A549 treated with CORT108297 at 1 μM for 4 hours (cell line): ENCODE data around the gene OR2T5. TPM values are rescaled to one million over a fixed set of nuclear protein-coding genes. Genes with fewer than 3 reads are reported as not detected.

Source experiments
- total RNA-seq: library from RNA; stranded (reverse); fragments of 200-300 nt; extraction: Qiagen RNA extraction; gene quantifications from 5 replicates; pipeline ENCODE4 v1.2.3, GENCODE V29; 2022

The OR2T5 gene
- not detected in 5 replicates for total RNA-seq

GRCh38 chr1:248488289-248488688 is at the start of gene OR2T5:
Gene OR2T5 (plus strand): TSS chr1:248488589. CDS start chr1:248488589, 0 bp downstream.

GRCh38 chr1:248445399-248445798 is 43.0 kb upstream of the OR2T5 start, which contains the start of gene OR2T2:
Gene OR2T2 (plus strand): TSS chr1:248445637. CDS start chr1:248452798, 7,161 bp downstream.

GRCh38 chr1:248473051-248473450 is 15.3 kb upstream of the OR2T5 start, which contains the start of gene OR2T3:
Gene OR2T3 (plus strand): TSS chr1:248473351. CDS start chr1:248473351, 0 bp downstream.

DNA sequence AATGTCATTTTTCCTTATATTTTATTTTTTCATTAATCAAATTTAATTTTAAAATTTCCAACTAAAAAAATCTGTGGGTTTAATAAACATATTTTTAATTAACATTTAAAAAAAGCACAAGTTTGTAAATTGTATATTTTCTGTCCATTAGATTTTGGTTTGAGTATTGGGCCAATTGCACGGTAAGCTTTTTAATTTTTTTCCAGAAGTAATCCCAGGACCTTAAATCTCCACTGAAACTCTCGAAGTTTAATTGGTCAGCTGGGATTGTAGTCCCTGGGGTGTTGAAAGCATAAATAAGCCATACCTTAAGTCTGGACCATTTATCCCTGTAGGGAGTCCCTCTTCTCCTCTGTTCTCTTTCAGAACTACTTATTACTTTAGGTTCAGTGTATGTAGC is 19.4 kb downstream of the OR2T5 start, which contains the start of gene OR2G6:
OR2G6 (plus strand) TSS at position 301 of the 400 bp plus-strand sequence. CDS start 13,574 bp downstream, outside the sequence.

Other genes starting within 250 kb of the OR2T5 start
- not detected in 5 replicates for gene OR2T33, start 210.6 kb upstream of the OR2T5 start, total RNA-seq
- gene OR2T12, start 185.2 kb upstream of the OR2T5 start, total RNA-seq, result not detected in 5 replicates
- not detected in 5 replicates for gene OR2M7, start 164.0 kb upstream of the OR2T5 start, total RNA-seq
- not detected in 5 replicates for gene OR14C36, start 139.8 kb upstream of the OR2T5 start, total RNA-seq
- not detected in 5 replicates for gene OR2T4, start 126.9 kb upstream of the OR2T5 start, total RNA-seq
- gene OR2T6, start 112.8 kb upstream of the OR2T5 start, total RNA-seq, result not detected in 5 replicates
- not detected in 5 replicates for gene OR2T1, start 85.5 kb upstream of the OR2T5 start, total RNA-seq
- gene OR2T2, start 43.0 kb upstream of the OR2T5 start, total RNA-seq, result not detected in 5 replicates
- not detected in 5 replicates for gene OR2T3, start 15.2 kb upstream of the OR2T5 start, total RNA-seq
- not detected in 5 replicates for gene OR2G6, start 19.5 kb downstream of the OR2T5 start, total RNA-seq
- gene OR2T29, start 74.2 kb downstream of the OR2T5 start, total RNA-seq, result not detected in 5 replicates
- not detected in 5 replicates for gene OR2T34, start 86.2 kb downstream of the OR2T5 start, total RNA-seq
- gene OR2T10, start 109.1 kb downstream of the OR2T5 start, total RNA-seq, result not detected in 5 replicates
- not detected in 5 replicates for gene OR2T11, start 146.5 kb downstream of the OR2T5 start, total RNA-seq
- gene OR2T35, start 156.7 kb downstream of the OR2T5 start, total RNA-seq, result not detected in 5 replicates
- gene OR2T27, start 166.9 kb downstream of the OR2T5 start, total RNA-seq, result not detected in 5 replicates
- not detected in 5 replicates for gene OR14I1, start 214.2 kb downstream of the OR2T5 start, total RNA-seq